ENCODE measurements around the gene PROCR.
"Not testable (repeated sequence)": the region's sequence is repeated elsewhere in the genome, so short reads cannot be mapped to it uniquely, and the experiment has no call there.

PROCR gene

GRCh38 chr20:35171753-35172433 is at the start of gene PROCR:
Gene PROCR (plus strand): TSS chr20:35172072. CDS start chr20:35172155, 83 bp downstream.
- no peak for FAIRE-seq

GRCh38 chr20:35122756-35123405 is 49.0 kb upstream of the PROCR start:
- FAIRE-seq, result no peak

GRCh38 chr20:35125753-35126152 is 46.1 kb upstream of the PROCR start:
- FAIRE-seq, result no peak

GRCh38 chr20:35129647-35130069 is 42.2 kb upstream of the PROCR start:
- no peak for FAIRE-seq

- no peak for FAIRE-seq
Observed at GRCh38 chr20:35131934-35132333, 39.9 kb upstream of the PROCR start.

GRCh38 chr20:35133031-35133430 is 38.8 kb upstream of the PROCR start:
- no peak for FAIRE-seq

- no peak for FAIRE-seq
Observed at GRCh38 chr20:35133735-35134134, 38.1 kb upstream of the PROCR start.

- FAIRE-seq, result no peak
Observed at GRCh38 chr20:35134472-35134871, 37.4 kb upstream of the PROCR start.

- FAIRE-seq, result no peak
Observed at GRCh38 chr20:35134880-35135279, 37.0 kb upstream of the PROCR start.

GRCh38 chr20:35135867-35136586 is 35.8 kb upstream of the PROCR start:
- no peak for FAIRE-seq

- FAIRE-seq, result no peak
Observed at GRCh38 chr20:35144694-35145093, 27.2 kb upstream of the PROCR start.

DNA sequence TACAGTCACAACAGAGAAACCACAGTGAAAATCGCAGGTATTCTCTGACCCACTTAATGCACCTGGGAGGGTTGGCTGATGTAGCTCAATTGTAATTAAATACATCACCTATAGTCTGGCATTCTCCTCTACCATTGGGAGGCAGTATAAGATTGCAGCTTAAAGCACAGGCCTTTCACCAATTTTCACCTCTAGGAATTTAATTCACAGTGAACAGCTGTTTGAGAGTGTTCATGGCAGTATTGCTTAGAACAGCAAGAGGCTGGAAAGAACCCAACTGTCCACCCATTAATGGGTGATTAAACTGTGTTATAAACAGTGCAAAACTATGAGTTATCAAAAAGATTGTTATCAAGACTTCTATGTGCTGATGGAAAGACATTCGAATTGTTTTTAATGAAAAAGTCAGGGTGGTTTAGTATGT is 26.7 kb upstream of the PROCR start:
- FAIRE-seq, result no peak

DNA sequence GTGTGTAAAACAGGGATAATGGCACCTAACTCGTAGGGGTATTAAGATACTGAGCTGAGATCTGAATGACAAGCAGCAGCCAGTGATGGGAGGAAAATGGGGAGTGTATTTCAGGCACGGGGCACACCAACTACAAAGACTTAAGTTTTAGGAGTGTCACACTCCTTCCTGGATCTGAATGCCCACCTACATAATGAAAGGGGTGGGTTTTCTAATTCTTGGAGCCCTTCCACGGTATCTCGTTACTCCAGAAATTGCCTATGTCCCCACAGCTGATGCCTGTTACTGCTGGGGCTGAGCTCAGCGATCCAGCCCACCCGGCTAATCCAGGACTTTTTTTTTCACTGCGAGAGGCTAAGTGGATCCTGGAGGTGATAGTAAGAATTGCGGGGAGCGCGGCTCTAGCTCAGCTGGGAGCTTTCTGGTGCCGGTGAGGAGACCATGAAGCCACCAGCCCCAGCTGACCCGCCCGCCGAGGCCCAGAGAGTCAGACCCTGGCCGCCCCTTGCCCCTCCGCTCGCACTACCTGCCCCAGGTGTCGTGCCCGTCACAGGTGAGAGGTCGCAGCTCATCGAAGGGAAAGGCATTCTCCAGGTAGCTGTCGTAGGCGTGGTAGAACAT is 25.5 kb upstream of the PROCR start:
- no peak for FAIRE-seq

- no peak for FAIRE-seq
Observed at GRCh38 chr20:35146920-35147574, 24.8 kb upstream of the PROCR start, which contains the start of gene EDEM2. Gene EDEM2 (minus strand): TSS chr20:35147336. CDS start chr20:35147258, 78 bp downstream.

DNA sequence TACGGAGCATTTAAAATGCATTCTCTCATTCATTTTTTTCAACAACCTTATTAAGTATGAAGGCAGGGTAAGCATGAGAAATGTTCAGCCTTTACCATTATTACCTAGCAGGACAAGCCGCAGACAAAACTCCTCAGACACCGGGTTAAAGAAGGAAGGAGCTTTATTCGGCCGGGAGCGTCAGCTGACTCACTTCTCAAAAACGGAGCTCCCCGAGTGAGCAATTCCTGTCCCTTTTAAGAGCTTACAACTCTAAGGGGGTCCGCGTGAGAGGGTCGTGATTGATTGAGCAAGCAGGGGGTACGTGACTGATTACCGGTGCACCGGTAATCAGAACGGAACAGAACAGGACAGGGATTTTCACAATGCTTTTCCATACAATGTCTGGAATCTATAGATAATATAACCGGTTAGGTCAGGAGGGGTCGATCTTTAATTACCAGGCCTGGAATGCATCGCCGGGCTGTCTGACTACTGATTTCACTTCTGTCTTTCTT is 24.2 kb upstream of the PROCR start:
- FAIRE-seq, result not testable (repeated sequence)

DNA sequence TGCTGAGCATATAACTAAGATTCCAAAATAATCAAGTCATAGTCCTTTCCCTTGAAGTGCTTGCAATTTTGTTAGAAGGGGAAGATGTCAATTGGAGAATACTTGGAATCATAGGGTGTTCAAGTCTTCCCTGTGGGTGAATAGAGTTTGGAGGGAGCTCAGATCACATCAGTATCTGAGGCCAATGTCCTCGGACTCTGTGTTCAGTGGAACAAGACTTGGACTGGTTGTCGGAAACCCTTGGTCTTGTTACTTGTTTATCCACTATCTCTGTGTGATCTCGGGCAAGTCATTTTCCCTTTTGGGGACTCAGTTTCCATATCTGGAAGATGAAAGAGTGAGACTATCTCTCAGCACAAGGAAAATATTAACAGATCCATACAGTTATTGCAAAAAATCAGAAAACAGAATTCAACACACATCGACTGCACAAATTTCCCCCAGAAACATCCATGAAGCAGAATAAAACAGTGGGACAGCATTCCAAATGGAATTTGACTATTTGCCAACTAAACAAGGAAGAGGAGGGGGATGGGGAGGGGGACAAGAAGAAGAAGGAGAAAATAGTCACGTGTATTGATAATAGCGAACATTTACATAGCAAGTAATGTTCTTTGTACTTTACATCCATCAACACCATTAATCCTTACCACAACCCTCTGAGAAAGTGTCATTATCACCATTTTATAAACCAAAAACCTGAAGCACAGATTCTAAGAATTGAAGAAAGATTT is 20.9 kb upstream of the PROCR start:
- FAIRE-seq, result no peak

DNA sequence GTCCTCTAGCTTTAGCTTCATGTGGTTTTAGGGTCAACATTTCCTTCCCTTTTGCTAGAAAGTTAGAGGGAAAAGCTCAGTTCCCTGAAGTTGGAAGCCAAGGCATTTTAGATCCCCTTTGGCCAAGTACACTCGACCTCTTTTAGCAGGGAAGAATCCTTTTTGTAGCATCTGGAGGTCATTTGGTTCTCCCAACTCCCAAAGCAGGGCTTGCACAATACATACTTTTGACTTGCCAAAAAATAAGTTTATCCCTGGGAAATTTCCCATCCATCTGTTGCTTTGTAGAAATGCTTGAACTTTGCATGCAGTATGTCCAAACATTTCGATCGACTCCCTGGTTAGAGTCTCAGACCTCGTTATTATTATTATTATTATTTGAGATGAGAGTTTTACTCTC is 20.1 kb upstream of the PROCR start:
- FAIRE-seq, result no peak

DNA sequence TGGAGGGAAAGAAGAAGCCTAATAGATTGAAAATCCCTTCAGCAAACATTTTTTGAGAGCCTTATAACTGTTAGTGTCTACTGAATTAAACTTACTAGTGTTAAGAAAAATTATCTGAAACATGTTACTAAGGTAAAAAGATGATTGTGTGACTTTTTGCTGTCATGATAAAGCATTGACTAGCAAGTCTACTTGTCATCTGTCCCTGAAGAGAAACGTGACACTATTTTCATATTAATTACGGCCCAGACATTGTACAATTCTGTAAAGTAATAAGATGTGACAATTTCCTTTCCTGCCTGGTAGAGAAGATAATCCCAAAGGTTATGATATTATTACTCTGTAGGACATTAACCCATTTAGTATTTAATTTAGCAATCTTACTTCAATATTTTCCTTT is 15.9 kb upstream of the PROCR start:
- no peak for FAIRE-seq

DNA sequence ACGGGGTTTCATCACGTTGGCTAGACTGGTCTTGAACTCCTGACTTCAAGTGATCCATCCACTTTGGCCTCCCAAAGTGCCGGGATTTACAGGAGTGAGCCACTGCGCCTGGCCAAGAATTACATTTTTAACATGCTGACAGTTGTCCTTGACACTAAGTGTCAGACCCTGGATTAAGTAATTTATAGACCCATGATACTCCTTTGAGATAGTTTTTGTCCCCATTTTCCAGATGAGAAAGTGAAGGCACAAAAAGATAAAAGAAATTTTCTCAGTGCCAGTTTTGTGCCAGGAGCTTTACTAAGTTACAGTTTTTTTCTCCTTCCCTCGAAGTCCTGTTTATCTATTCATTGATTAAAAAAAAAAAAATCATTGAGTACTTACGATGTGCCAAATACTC is 14.9 kb upstream of the PROCR start:
- no peak for FAIRE-seq

DNA sequence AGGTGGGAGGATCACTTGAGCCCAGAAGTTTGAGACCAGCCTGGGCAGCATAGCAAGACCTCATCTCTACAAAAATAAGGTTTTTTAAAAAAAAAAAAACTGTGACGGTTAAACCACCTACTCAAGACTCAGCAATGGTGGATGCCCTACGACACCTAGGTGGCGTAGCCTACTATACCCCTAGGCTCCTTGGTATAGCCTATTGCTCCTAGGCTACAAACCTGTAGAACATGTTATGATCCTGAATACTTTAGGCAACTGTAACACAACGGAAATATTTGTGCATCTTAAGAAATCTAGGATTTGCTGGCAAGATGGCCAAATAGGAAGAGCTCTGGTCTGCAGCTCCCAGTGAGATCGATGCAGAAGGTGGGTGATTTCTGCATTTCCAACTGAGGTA is 11.5 kb upstream of the PROCR start:
- FAIRE-seq, result not testable (repeated sequence)

DNA sequence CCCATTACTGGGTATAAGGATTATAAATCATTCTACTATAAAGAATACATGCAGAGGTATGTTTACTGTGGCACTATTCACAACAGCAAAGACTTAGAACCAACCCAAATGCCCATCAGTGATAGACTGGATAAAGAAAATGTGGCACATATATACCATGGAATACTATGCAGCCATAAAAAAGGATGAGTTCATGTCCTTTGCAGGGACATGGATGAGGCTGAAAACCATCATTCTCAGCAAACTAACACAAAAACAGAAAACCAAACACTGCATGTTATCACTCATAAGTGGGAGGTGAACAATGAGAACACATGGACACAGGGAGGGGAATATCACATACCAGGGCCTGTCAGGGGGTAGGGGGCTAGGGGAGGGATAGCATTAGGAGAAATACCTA is 7.3 kb upstream of the PROCR start:
- FAIRE-seq, result not testable (repeated sequence)
